HG02981 (cell line): ENCODE data around the gene SBSN.
A peak's percentile ranks its signal among the peaks of the same experiment; 100 is the strongest.

Experiments used
- ATAC-seq: cut with Tn5 transposase; IDR thresholded peaks from one replicate; pipeline ENCODE4 v1.9.1; 2021; ENCODE audit warnings: mild to moderate bottlenecking, moderate library complexity; ENCODE audit not compliant: unreplicated experiment

The SBSN gene

GRCh38 chr19:35533822-35534392 is 5.8 kb upstream of the SBSN start:
- ATAC-seq = no peak

- no peak for ATAC-seq
Observed at GRCh38 chr19:35533201-35533821, 5.2 kb upstream of the SBSN start, which contains the start of gene GAPDHS. Gene GAPDHS (plus strand): TSS chr19:35533456. CDS start chr19:35533528, 72 bp downstream.

- ATAC-seq = no peak
Observed at GRCh38 chr19:35531291-35531690, 3.2 kb upstream of the SBSN start.

- no peak for ATAC-seq
Observed at GRCh38 chr19:35529241-35530218, 1.4 kb upstream of the SBSN start.

- ATAC-seq = no peak
Observed at GRCh38 chr19:35525873-35526272, 2.2 kb downstream of the SBSN start.

GRCh38 chr19:35524181-35524837 is 3.8 kb downstream of the SBSN start:
- ATAC-seq = no peak

- ATAC-seq = no peak
Observed at GRCh38 chr19:35522745-35523327, 5.3 kb downstream of the SBSN start.

GRCh38 chr19:35521124-35521743 is 6.9 kb downstream of the SBSN start:
- no peak for ATAC-seq

- ATAC-seq = no peak
Observed at GRCh38 chr19:35519291-35519690, 8.8 kb downstream of the SBSN start.

GRCh38 chr19:35518313-35518712 is 9.8 kb downstream of the SBSN start:
- no peak for ATAC-seq

- no peak for ATAC-seq
Observed at GRCh38 chr19:35517342-35517741, 10.8 kb downstream of the SBSN start.

GRCh38 chr19:35516310-35516709 is 11.8 kb downstream of the SBSN start:
- no peak for ATAC-seq

- ATAC-seq = no peak
Observed at GRCh38 chr19:35514282-35514809, 13.8 kb downstream of the SBSN start.

- ATAC-seq = no peak
Observed at GRCh38 chr19:35513628-35514281, 14.4 kb downstream of the SBSN start, which contains the start of gene DMKN. Gene DMKN (minus strand): TSS chr19:35513649. CDS start chr19:35513475, 174 bp downstream.

GRCh38 chr19:35512831-35513627 is 15.1 kb downstream of the SBSN start:
- no peak for ATAC-seq

GRCh38 chr19:35511337-35511736 is 16.8 kb downstream of the SBSN start:
- ATAC-seq = no peak

- no peak for ATAC-seq
Observed at GRCh38 chr19:35510626-35510964, 17.5 kb downstream of the SBSN start.

GRCh38 chr19:35509861-35510625 is 18.1 kb downstream of the SBSN start:
- ATAC-seq = peak; percentile 61
